ENCODE measurements around the gene SP6.

GRCh38 chr17:47840001-47840741 lies 10.8 kb downstream of the SP6 start:
- TF ChIP-seq, protein P1, sequence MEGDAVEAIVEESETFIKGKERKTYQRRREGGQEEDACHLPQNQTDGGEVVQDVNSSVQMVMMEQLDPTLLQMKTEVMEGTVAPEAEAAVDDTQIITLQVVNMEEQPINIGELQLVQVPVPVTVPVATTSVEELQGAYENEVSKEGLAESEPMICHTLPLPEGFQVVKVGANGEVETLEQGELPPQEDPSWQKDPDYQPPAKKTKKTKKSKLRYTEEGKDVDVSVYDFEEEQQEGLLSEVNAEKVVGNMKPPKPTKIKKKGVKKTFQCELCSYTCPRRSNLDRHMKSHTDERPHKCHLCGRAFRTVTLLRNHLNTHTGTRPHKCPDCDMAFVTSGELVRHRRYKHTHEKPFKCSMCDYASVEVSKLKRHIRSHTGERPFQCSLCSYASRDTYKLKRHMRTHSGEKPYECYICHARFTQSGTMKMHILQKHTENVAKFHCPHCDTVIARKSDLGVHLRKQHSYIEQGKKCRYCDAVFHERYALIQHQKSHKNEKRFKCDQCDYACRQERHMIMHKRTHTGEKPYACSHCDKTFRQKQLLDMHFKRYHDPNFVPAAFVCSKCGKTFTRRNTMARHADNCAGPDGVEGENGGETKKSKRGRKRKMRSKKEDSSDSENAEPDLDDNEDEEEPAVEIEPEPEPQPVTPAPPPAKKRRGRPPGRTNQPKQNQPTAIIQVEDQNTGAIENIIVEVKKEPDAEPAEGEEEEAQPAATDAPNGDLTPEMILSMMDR (conservative IDR thresholded peaks at IDR 0.05) = no peak
- TF ChIP-seq ZFX (IDR thresholded peaks at IDR 0.05) = no peak
